ENCODE measurements around the gene THAP11. TPM values are rescaled to one million over a fixed set of nuclear protein-coding genes. Genes with fewer than 3 reads are reported as not detected.

THAP11 gene
- total RNA-seq, 1 donor from 2014 or later = 85.4 TPM

DNA sequence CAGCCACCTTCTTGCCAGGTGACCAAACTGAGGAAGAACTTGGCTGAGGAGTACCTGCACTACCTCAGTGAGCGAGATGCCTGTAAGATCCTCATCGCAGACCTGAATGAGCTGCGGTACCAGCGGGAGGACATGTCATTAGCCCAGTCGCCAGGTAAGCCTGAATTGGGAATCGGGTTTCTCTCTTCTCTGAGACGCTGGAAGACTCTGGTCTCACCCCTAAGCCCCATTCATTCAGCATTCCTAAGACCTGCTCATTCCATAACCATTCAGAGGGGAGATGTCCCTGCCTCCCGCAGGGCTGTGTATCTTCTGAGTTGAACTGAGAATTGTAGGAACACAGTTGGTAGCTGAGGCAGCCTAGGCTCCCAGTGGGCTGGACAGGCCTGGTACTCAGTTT is 17.0 kb upstream of the THAP11 start:
- Histone ChIP-seq H3K4me3 (no peak overlapping the region), H3K27me3 (no peaks in the 10 kb centered on the region), H3K36me3 (peaks cover 24 to 28% of the 10 kb centered on the region in 2 donors), H3K4me1 (no peaks in the 10 kb centered on the region), H3K9me3 (no peaks in the 10 kb centered on the region), H3K27ac (no peak overlapping the region)
- TF ChIP-seq, protein P1, sequence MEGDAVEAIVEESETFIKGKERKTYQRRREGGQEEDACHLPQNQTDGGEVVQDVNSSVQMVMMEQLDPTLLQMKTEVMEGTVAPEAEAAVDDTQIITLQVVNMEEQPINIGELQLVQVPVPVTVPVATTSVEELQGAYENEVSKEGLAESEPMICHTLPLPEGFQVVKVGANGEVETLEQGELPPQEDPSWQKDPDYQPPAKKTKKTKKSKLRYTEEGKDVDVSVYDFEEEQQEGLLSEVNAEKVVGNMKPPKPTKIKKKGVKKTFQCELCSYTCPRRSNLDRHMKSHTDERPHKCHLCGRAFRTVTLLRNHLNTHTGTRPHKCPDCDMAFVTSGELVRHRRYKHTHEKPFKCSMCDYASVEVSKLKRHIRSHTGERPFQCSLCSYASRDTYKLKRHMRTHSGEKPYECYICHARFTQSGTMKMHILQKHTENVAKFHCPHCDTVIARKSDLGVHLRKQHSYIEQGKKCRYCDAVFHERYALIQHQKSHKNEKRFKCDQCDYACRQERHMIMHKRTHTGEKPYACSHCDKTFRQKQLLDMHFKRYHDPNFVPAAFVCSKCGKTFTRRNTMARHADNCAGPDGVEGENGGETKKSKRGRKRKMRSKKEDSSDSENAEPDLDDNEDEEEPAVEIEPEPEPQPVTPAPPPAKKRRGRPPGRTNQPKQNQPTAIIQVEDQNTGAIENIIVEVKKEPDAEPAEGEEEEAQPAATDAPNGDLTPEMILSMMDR (IDR thresholded peaks at IDR 0.05) = no peak
- no peak for DNase-seq (ENCODE audit: low spot score in 2 of 2)
- intact Hi-C loops (cut with DNase I) = no loop called here

DNA sequence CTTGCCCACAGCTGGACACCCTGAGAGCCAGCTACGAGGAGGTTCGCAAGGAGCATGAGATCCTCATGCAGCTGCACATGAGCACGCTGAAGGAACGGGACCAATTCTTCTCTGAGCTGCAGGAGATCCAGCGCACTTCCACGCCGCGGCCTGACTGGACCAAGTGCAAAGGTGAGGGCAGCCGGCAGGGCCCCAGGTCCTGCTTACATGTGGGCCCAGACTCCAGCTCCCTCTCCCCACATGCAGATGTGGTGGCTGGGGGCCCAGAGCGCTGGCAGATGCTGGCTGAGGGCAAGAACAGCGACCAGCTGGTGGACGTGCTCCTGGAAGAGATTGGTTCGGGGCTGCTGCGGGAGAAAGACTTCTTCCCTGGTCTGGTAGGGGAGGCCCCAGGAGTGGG is 16.2 kb upstream of the THAP11 start:
- intact Hi-C loops (cut with DNase I) = no loop called here
- H3K36me3 ChIP-seq = peaks cover 32 to 35% of the 10 kb centered on the region in 2 donors

DNA sequence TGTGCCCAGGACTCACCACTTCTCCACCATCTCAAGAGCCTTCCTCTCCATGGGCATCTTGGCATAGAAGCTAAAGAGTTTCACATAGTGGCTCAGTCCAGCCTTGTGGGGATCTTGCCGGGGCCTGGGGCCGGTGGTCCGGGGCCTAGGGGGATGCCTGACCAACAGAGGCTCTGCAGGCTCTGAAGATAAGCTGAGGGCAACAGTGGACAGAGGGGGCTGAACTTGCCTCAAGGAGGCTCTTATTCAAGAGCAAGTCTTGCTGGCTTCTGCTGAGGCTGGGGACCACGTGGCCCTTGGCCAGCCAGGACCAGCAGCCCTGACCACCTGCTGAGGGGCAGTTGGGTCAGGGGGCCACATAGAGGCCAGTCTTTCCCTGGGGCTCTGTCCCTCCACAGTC is 13.5 kb upstream of the THAP11 start:
- TF ChIP-seq, protein P1 (IDR thresholded peaks at IDR 0.05) = no peak
- H3K27me3 ChIP-seq = no peaks in the 10 kb centered on the region
- DNase-seq (ENCODE audit: low spot score in 2 of 2) = no peak
- no peaks in the 10 kb centered on the region for H3K9me3 ChIP-seq
- H3K4me3 ChIP-seq = no peak overlapping the region
- H3K4me1 ChIP-seq = peaks cover 0 to 4% of the 10 kb centered on the region in 2 donors
- peaks cover 45 to 48% of the 10 kb centered on the region in 2 donors for H3K36me3 ChIP-seq
- intact Hi-C loops (cut with DNase I) = no loop called here
- H3K27ac ChIP-seq = no peak overlapping the region

More for the DNA sequence above, 16.2 kb upstream of the THAP11 start:
- H3K27ac ChIP-seq = no peak overlapping the region
- H3K4me3 ChIP-seq = no peak overlapping the region
- no peaks in the 10 kb centered on the region for H3K27me3 ChIP-seq
- H3K9me3 ChIP-seq = no peaks in the 10 kb centered on the region
- TF ChIP-seq, protein P1 (IDR thresholded peaks at IDR 0.05) = no peak
- H3K4me1 ChIP-seq = no peaks in the 10 kb centered on the region
- no peak for DNase-seq (ENCODE audit: low spot score in 2 of 2)

DNA sequence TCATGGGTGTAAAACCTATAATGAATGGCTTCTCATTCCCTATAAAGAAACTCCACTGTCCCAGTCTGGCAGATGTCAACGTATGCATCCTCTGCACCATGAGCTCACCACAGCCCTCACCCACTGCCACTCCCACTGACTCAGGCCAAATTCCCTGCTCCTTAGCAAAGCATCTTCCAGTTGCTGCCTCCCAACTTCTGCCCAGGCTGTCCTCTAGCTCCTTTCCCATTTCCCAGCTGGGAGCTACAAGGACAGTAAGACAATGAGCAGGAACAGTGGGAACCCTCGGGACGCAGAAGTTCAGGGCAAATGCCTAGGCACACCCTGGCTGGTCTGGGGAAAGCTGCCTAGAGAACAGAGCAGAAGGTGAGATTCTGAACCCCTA is 9.1 kb upstream of the THAP11 start:
- TF ChIP-seq, protein P1 (IDR thresholded peaks at IDR 0.05) = no peak
- DNase-seq (ENCODE audit: low spot score in 2 of 2) = no peak
- H3K9me3 ChIP-seq = no peaks in the 10 kb centered on the region
- no peaks in the 10 kb centered on the region for H3K27me3 ChIP-seq
- H3K36me3 ChIP-seq = peaks cover 37 to 40% of the 10 kb centered on the region in 2 donors
- peak overlapping the region; percentile 69 for H3K27ac ChIP-seq
- H3K4me1 ChIP-seq = peaks cover 0 to 8% of the 10 kb centered on the region in 2 donors
- intact Hi-C loops (cut with DNase I) = loop anchor here (5.0 kb wide), 1 partner anchor 39 kb away; the partner anchor contains the start of gene EDC4
- H3K4me3 ChIP-seq = peak overlapping the region; percentile 79 to 80

DNA sequence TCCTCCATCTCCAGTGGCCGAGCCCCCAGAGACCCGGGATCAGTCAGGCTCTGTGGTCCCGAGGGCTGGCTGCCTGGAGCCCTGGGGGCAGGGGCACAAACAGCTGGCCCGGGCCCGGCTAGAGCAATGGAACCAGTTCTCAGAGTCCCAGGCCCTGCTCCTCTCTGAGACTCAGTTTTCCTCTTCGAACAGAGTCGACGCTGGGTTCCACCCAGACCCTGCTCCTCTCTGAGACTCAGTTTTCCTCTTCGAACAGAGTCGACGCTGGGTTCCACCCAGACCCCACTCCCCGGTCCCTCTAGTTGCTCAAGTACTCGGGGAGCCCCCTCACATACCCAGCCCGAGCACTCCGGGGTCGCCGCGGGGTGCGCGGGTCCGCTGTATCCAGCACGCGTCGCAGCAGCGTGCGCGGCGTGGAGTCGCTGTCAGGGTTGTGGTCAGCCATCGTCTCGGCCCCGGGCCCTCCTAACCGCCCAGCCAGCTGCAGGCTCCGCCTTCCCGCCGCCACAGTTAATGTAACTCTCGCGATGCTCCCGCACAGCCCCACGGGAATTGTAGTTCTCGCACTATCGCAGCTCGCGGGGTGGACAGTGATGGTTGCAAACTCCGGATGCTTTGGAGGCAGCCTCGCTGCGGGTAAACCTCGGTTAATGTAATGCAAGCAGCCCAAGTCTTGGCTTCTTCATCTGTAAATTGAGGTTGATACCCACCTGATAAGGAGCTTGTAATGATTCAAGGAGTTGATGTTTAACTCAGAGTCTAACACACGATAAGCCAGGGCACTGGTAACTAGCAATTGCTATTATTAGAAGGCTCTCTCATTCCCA is 8.5 kb upstream of the THAP11 start:
- Histone ChIP-seq H3K36me3 (peaks cover 30 to 36% of the 10 kb centered on the region in 2 donors), H3K27me3 (no peaks in the 10 kb centered on the region), H3K27ac (peak overlapping the region; percentile 69), H3K4me3 (peak overlapping the region; percentile 79 to 80), H3K9me3 (no peaks in the 10 kb centered on the region), H3K4me1 (peaks cover 0 to 8% of the 10 kb centered on the region in 2 donors)
- peak; percentile 76 to 97 for DNase-seq (ENCODE audit: low spot score in 2 of 2)
- intact Hi-C loops (cut with DNase I) = loop anchor here (5.0 kb wide), 1 partner anchor 39 kb away; the partner anchor contains the start of gene EDC4
- TF ChIP-seq, protein P1 (IDR thresholded peaks at IDR 0.05) = no peak
